T-helper 22 cell (primary cell): ENCODE data around the gene IQCF5.
"Not testable (repeated sequence)": the region's sequence is repeated elsewhere in the genome, so short reads cannot be mapped to it uniquely, and the experiment has no call there.

Experiments used
- DNase-seq: peaks from one replicate; pipeline ENCODE4 v3.0.0-alpha.2; 2020; ENCODE audit warnings: low read depth

The IQCF5 gene

GRCh38 chr3:51868896-51869295, 6.5 kb downstream of the IQCF5 start:
- DNase-seq, result not testable (repeated sequence)

- DNase-seq, result no peak
These were observed 12.5 kb downstream of the IQCF5 start for GRCh38 chr3:51862886-51863285.

- no peak for DNase-seq
These were observed 14.4 kb downstream of the IQCF5 start, which contains the start of gene IQCF2 for GRCh38 chr3:51860703-51861665. TSS of gene IQCF2 (plus strand) at chr3:51861615. CDS start at chr3:51861667, 52 bp downstream.

- not testable (repeated sequence) for DNase-seq
These were observed 20.0 kb downstream of the IQCF5 start for GRCh38 chr3:51855411-51855810.

GRCh38 chr3:51845129-51845528, 30.3 kb downstream of the IQCF5 start:
- no peak for DNase-seq

- no peak for DNase-seq
These were observed 38.8 kb downstream of the IQCF5 start for GRCh38 chr3:51836606-51837005.

GRCh38 chr3:51830836-51831385, 44.5 kb downstream of the IQCF5 start:
- DNase-seq, result no peak

- DNase-seq, result no peak
These were observed 45.1 kb downstream of the IQCF5 start for GRCh38 chr3:51830345-51830744.

GRCh38 chr3:51828297-51828696, 47.1 kb downstream of the IQCF5 start:
- DNase-seq, result no peak
